Bronchial epithelial cell (primary cell): ENCODE results near the gene NUDT15. TPM values are rescaled to one million over a fixed set of nuclear protein-coding genes. Genes with fewer than 3 reads are reported as not detected.

ENCODE experiments used
- DNase-seq: peaks from one replicate; pipeline ENCODE4 v3.0.0-alpha.2; 2010; ENCODE audit warnings: low read depth
- FAIRE-seq: peaks from 2 replicates; lab custom pipeline; 2011; peaks lifted over from hg19 to GRCh38; lab: Jason Lieb, UNC
- H3K27me3 ChIP-seq: 2 replicates; pipeline ENCODE4 v1.5.1; 2011; ENCODE audit warnings: low read length; ENCODE audit not compliant: control insufficient read depth, insufficient read depth
- H3K36me3 ChIP-seq: 2 replicates; pipeline ENCODE4 v1.5.1; 2011; ENCODE audit warnings: low read length; ENCODE audit not compliant: control insufficient read depth, insufficient read depth
- H3K4me3 ChIP-seq: 2 replicates; pipeline ENCODE4 v1.5.1; 2011; ENCODE audit warnings: mild to moderate bottlenecking, low read depth, low read length, control low read depth
- CTCF ChIP-seq: IDR thresholded peaks from 2 replicates; pipeline ENCODE4 v1.5.1; 2011; ENCODE audit warnings: mild to moderate bottlenecking, moderate library complexity, low read length, control low read depth, inconsistent platforms; ENCODE audit not compliant: insufficient read depth, severe bottlenecking
- total RNA-seq: library from RNA; depleted of rRNA; stranded (reverse); fragments of >200 nt; gene quantifications from 2 replicates; pipeline ENCODE4 v1.2.1, GENCODE V29; 2014

The NUDT15 gene
- total RNA-seq, 1 donor from 2014 or later = 25.3 TPM

GRCh38 chr13:48072787-48073186, 35.3 kb downstream of the NUDT15 start:
- Histone ChIP-seq H3K36me3 (peaks cover 7% of the 10 kb centered on the region), H3K4me3 (no peak overlapping the region), H3K27me3 (no peaks in the 10 kb centered on the region)
- DNase-seq (no peak), FAIRE-seq (no peak)
- TF ChIP-seq CTCF = no peak

- DNase-seq (no peak), FAIRE-seq (no peak)
- TF ChIP-seq CTCF = no peak
- no peak overlapping the region for H3K4me3 ChIP-seq
- peaks cover 10% of the 10 kb centered on the region for H3K36me3 ChIP-seq
- H3K27me3 ChIP-seq = no peaks in the 10 kb centered on the region
These were observed 36.5 kb downstream of the NUDT15 start for GRCh38 chr13:48074006-48074405.

- Histone ChIP-seq H3K4me3 (no peak overlapping the region), H3K27me3 (no peaks in the 10 kb centered on the region), H3K36me3 (peaks cover 18% of the 10 kb centered on the region)
- FAIRE-seq (no peak), DNase-seq (peak; percentile 26)
- TF ChIP-seq CTCF = no peak
These were observed 40.7 kb downstream of the NUDT15 start for GRCh38 chr13:48078251-48078656.

GRCh38 chr13:48081739-48082138, 44.2 kb downstream of the NUDT15 start:
- DNase-seq = no peak
- Histone ChIP-seq H3K36me3 (peaks cover 16% of the 10 kb centered on the region), H3K4me3 (no peak overlapping the region), H3K27me3 (no peaks in the 10 kb centered on the region)
- no peak for FAIRE-seq
- TF ChIP-seq CTCF = no peak

GRCh38 chr13:48086272-48086671, 48.7 kb downstream of the NUDT15 start:
- Histone ChIP-seq H3K27me3 (no peaks in the 10 kb centered on the region), H3K36me3 (peaks cover 1% of the 10 kb centered on the region), H3K4me3 (no peak overlapping the region)
- no peak for TF ChIP-seq CTCF
- FAIRE-seq = no peak
- DNase-seq = no peak

GRCh38 chr13:48093588-48093987, 56.1 kb downstream of the NUDT15 start:
- peak overlapping the region; percentile 88 for H3K4me3 ChIP-seq
- no peak for TF ChIP-seq CTCF
- FAIRE-seq = no peak
- peak; percentile 35 for DNase-seq
- H3K27me3 ChIP-seq = no peaks in the 10 kb centered on the region
- H3K36me3 ChIP-seq = no peaks in the 10 kb centered on the region
